Measurements from ENCODE around the gene DBN1.

DBN1 gene

GRCh38 chr5:177494346-177495195 is 21.1 kb upstream of the DBN1 start:
- no peak overlapping the region for H3K4me3 ChIP-seq (ENCODE audit: low read depth, low read length)
- TF ChIP-seq, protein P1, sequence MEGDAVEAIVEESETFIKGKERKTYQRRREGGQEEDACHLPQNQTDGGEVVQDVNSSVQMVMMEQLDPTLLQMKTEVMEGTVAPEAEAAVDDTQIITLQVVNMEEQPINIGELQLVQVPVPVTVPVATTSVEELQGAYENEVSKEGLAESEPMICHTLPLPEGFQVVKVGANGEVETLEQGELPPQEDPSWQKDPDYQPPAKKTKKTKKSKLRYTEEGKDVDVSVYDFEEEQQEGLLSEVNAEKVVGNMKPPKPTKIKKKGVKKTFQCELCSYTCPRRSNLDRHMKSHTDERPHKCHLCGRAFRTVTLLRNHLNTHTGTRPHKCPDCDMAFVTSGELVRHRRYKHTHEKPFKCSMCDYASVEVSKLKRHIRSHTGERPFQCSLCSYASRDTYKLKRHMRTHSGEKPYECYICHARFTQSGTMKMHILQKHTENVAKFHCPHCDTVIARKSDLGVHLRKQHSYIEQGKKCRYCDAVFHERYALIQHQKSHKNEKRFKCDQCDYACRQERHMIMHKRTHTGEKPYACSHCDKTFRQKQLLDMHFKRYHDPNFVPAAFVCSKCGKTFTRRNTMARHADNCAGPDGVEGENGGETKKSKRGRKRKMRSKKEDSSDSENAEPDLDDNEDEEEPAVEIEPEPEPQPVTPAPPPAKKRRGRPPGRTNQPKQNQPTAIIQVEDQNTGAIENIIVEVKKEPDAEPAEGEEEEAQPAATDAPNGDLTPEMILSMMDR (IDR thresholded peaks at IDR 0.05; ENCODE audit: insufficient read depth, low read depth, low read length, missing control alignments): no peak
- DNase-seq (ENCODE audit: low read depth): peak; percentile 46

GRCh38 chr5:177493795-177494345 is 20.4 kb upstream of the DBN1 start:
- H3K4me3 ChIP-seq (ENCODE audit: low read depth, low read length): no peak overlapping the region
- DNase-seq (ENCODE audit: low read depth): no peak
- TF ChIP-seq, protein P1 (IDR thresholded peaks at IDR 0.05; ENCODE audit: insufficient read depth, low read depth, low read length, missing control alignments): no peak

DNA sequence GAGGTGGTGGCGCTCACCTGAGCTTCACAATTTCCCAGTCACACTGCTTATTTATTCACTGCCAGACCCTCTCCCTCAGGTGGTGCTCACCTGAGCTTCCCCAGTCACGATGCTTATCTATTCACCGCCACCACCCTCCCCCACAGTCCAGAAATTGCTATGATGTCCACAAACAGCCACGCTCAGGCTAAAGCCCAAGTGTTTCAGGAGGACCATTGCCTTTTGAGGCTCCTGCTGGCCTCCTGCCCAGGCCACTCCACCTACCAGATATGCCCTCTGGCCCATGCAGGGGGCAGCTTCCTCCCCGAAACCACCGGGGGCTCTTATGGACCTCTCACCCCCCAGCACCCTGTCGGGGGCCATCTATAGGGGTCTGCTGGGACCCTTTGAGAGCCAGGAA is 19.4 kb upstream of the DBN1 start:
- DNase-seq (ENCODE audit: low read depth): no peak
- TF ChIP-seq, protein P1 (IDR thresholded peaks at IDR 0.05; ENCODE audit: insufficient read depth, low read depth, low read length, missing control alignments): no peak

DNA sequence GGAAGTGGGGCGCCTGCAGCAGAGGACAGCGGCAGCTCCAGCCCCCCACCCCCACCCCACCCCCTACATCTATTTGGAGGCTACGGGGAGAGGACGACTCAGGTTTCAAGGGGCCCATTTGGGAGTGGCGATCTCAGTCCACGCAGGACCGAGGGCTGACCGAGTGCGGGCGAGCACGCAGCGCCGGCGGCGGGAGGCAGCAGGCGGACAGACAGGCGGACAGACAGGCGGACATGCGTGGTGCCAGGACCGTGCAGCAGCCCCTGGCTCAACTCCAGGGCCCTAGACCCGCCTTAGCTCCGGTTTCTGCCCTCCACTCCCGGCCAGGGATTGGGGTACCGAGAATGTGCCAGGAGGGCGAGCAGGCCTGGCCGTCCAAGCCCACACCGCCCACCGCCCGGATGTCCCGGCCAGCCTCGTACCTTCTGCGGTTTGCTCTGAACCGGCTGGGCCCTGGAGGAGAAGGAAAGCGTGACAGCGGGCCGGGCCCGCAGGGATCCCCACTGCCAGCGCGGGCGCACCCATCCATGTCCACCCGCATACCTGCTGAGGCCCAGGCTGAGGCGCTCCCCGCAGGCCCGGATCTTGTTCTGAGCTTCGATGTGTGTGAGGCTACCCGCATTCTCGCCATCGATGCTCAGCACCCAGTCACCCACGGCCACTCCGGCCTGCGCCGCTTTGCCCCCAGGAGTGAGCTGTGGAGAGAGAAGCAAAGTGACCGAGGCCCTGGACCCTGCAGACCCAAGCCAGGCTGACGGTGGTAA is 18.7 kb upstream of the DBN1 start:
- no peak overlapping the region for H3K4me3 ChIP-seq (ENCODE audit: low read depth, low read length)
- DNase-seq (ENCODE audit: low read depth): no peak

More for the DNA sequence above, 19.4 kb upstream of the DBN1 start:
- H3K4me3 ChIP-seq (ENCODE audit: low read depth, low read length): no peak overlapping the region

GRCh38 chr5:177491429-177491945 is 18.1 kb upstream of the DBN1 start:
- no peak overlapping the region for H3K4me3 ChIP-seq (ENCODE audit: low read depth, low read length)
- DNase-seq (ENCODE audit: low read depth): peak; percentile 76
- TF ChIP-seq, protein P1 (IDR thresholded peaks at IDR 0.05; ENCODE audit: insufficient read depth, low read depth, low read length, missing control alignments): peak; percentile 72

More for the DNA sequence above, 18.7 kb upstream of the DBN1 start:
- TF ChIP-seq, protein P1 (IDR thresholded peaks at IDR 0.05; ENCODE audit: insufficient read depth, low read depth, low read length, missing control alignments): no peak

DNA sequence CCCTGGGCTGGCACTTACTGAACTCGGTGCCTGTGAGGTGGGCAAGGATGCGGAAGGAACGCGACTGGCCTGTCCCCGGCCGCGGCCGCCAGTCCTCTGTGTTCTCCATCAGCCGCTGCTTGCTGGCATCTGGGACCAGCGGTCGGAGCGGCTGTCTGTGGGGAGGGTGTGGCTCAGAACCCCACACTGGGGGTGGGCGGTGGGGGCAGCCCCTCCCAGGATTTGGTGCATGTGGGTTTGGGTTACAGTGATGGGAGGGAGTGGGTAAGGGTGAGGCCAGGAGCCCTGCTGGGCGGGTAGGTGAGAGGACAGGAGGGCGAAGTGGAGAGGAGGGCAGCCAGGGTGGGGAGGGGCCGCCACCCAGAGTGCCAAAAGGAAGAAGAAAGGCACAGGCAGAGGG is 17.6 kb upstream of the DBN1 start:
- DNase-seq (ENCODE audit: low read depth): no peak
- TF ChIP-seq, protein P1 (IDR thresholded peaks at IDR 0.05; ENCODE audit: insufficient read depth, low read depth, low read length, missing control alignments): no peak

More for the DNA sequence above, 17.6 kb upstream of the DBN1 start:
- H3K4me3 ChIP-seq (ENCODE audit: low read depth, low read length): no peak overlapping the region
